ENCODE results near the gene PAGR1. TPM values are rescaled to one million over a fixed set of nuclear protein-coding genes. Genes with fewer than 3 reads are reported as not detected.

PAGR1 gene
- total and polyA plus RNA-seq, 4 donors = 7.3 to 18.7 (median 14.0) TPM

- TF ChIP-seq RXRA (IDR thresholded peaks at IDR 0.05) (no peak), JUND (IDR thresholded peaks at IDR 0.05) (no peak), CTCF (IDR thresholded peaks at IDR 0.05; ENCODE audit: low read depth, low read length, missing input control) (peak; percentile 84), RAD21 (IDR thresholded peaks at IDR 0.05) (peak; percentile 79 to 89), YY1 (IDR thresholded peaks at IDR 0.05) (no peak), REST (IDR thresholded peaks at IDR 0.05) (no peak)
- DNase-seq (ENCODE audit: low spot score) = peak; percentile 79
- Histone ChIP-seq H3K27me3 (ENCODE audit: control insufficient read depth in 4 of 4, insufficient read depth in 4 of 4, low read length in 3 of 4) (no peaks in the 10 kb centered on the region), H3K4me3 (ENCODE audit: low read depth in 1 of 3, low read length in 3 of 3) (no peak overlapping the region), H3K4me1 (ENCODE audit: control insufficient read depth in 4 of 4, insufficient read depth in 4 of 4, low read length in 3 of 4) (no peaks in the 10 kb centered on the region), H3K27ac (ENCODE audit: low read depth in 1 of 2, low read length in 2 of 2) (no peak overlapping the region), H3K9ac (ENCODE audit: low read depth in 1 of 2, low read length in 2 of 2) (no peak overlapping the region), H3K9me3 (ENCODE audit: control insufficient read depth in 4 of 4, low read length in 3 of 4) (no peaks in the 10 kb centered on the region), H3K36me3 (ENCODE audit: control insufficient read depth in 4 of 4, insufficient read depth in 3 of 4, low read depth in 1 of 4, low read length in 3 of 4) (peaks cover 8 to 35% (median 19%) of the 10 kb centered on the region in 4 donors)
- WGBS = 47% methylated on average over 15 of the region's 15 CpGs
Observed at GRCh38 chr16:29848420-29849297, 32.7 kb downstream of the PAGR1 start.

- no peak overlapping the region for H3K27ac ChIP-seq (ENCODE audit: low read depth in 1 of 2, low read length in 2 of 2)
- WGBS = 93% methylated on average over 5 of the region's 5 CpGs
- no peaks in the 10 kb centered on the region for H3K9me3 ChIP-seq (ENCODE audit: control insufficient read depth in 4 of 4, low read length in 3 of 4)
- H3K4me3 ChIP-seq (ENCODE audit: low read depth in 1 of 3, low read length in 3 of 3) = no peak overlapping the region
- no peaks in the 10 kb centered on the region for H3K27me3 ChIP-seq (ENCODE audit: control insufficient read depth in 4 of 4, insufficient read depth in 4 of 4, low read length in 3 of 4)
- H3K4me1 ChIP-seq (ENCODE audit: control insufficient read depth in 4 of 4, insufficient read depth in 4 of 4, low read length in 3 of 4) = no peaks in the 10 kb centered on the region
- TF ChIP-seq TAF1 (conservative IDR thresholded peaks at IDR 0.05) (no peak), RAD21 (IDR thresholded peaks at IDR 0.05) (no peak), FOXA2 (IDR thresholded peaks at IDR 0.05) (no peak), GABPA (IDR thresholded peaks at IDR 0.05 in 1 of 2, conservative IDR thresholded peaks at IDR 0.05 in 1 of 2) (no peak), HNF4G (IDR thresholded peaks at IDR 0.05) (no peak), REST (IDR thresholded peaks at IDR 0.05) (no peak), JUND (IDR thresholded peaks at IDR 0.05) (no peak), ZBTB33 (IDR thresholded peaks at IDR 0.05) (no peak), NR2F2 (IDR thresholded peaks at IDR 0.05) (no peak), EGR1 (IDR thresholded peaks at IDR 0.05; ENCODE audit: low read depth in 2 of 2) (no peak), MAX (IDR thresholded peaks at IDR 0.05) (no peak), YY1 (IDR thresholded peaks at IDR 0.05) (no peak), SP1 (IDR thresholded peaks at IDR 0.05) (no peak)
- DNase-seq (ENCODE audit: low spot score) = no peak
- H3K36me3 ChIP-seq (ENCODE audit: control insufficient read depth in 4 of 4, insufficient read depth in 3 of 4, low read depth in 1 of 4, low read length in 3 of 4) = peaks cover 8 to 30% (median 19%) of the 10 kb centered on the region in 4 donors
- H3K9ac ChIP-seq (ENCODE audit: low read depth in 1 of 2, low read length in 2 of 2) = no peak overlapping the region
Observed at GRCh38 chr16:29849505-29849904, 33.6 kb downstream of the PAGR1 start.

Data from liver (tissue), 9 donors.